OCI-LY1 (cell line): ENCODE results near the gene RADIL.

Experiments
- CTCF ChIP-seq: fragments of 200-600 bp; sonication (generic), shearing (Covaris generic); IDR thresholded peaks from 2 replicates; pipeline ENCODE4 v1.5.1; 2017; ENCODE audit warnings: mild to moderate bottlenecking, antibody characterized with exemption, low read length, moderate library complexity, mixed read lengths
- EZH2 ChIP-seq: fragments of 200-600 bp; sonication (generic), shearing (Covaris generic); IDR thresholded peaks from 2 replicates; pipeline ENCODE4 v1.8.0; 2017; ENCODE audit warnings: borderline replicate concordance, mixed run types, mild to moderate bottlenecking, antibody characterized with exemption, low read length, moderate library complexity, mixed read lengths

- no peak for TF ChIP-seq CTCF
- no peak for TF ChIP-seq EZH2
Observed at GRCh38 chr7:4851459-4852422, 31.8 kb downstream of the RADIL start.
